ENCODE data around the gene CBR3. TPM values are rescaled to one million over a fixed set of nuclear protein-coding genes. Genes with fewer than 3 reads are reported as not detected.

Gene CBR3
- total RNA-seq, 4 donors from 2014 or later, result 15.4 to 32.0 (median 18.4) TPM

DNA sequence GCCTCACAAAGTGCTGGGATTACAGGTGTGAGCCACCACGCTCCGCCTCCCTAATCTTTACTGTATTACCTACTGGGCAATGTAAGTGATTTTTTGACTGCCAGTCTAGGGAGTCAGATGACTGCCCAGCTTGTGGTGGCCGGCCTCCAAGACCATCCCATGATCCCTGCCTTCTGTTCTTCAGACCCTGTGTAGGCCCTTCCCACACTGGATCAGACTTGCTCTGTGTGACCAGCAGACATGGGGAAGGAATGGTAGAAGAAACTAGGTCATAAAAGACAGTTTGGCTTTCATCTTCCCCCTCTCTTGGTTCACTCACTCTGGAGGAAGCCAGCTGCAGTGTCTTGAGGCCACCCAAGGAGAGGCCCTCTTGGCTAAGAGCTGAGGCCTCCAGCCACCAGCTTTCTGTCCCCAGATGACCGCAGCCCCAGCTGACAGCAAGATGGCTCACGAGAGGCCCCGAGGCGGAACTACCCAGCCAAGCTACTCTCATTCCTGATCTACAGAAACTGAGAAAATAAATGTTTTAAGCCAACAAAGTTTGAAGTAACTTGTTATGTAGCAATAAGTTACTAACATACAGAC is 14.5 kb upstream of the CBR3 start:
- no peak for ATAC-seq (ENCODE audit: low FRiP score)
- TF ChIP-seq, protein P1, sequence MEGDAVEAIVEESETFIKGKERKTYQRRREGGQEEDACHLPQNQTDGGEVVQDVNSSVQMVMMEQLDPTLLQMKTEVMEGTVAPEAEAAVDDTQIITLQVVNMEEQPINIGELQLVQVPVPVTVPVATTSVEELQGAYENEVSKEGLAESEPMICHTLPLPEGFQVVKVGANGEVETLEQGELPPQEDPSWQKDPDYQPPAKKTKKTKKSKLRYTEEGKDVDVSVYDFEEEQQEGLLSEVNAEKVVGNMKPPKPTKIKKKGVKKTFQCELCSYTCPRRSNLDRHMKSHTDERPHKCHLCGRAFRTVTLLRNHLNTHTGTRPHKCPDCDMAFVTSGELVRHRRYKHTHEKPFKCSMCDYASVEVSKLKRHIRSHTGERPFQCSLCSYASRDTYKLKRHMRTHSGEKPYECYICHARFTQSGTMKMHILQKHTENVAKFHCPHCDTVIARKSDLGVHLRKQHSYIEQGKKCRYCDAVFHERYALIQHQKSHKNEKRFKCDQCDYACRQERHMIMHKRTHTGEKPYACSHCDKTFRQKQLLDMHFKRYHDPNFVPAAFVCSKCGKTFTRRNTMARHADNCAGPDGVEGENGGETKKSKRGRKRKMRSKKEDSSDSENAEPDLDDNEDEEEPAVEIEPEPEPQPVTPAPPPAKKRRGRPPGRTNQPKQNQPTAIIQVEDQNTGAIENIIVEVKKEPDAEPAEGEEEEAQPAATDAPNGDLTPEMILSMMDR (IDR thresholded peaks at IDR 0.05), result no peak
- DNase-seq (ENCODE audit: low spot score), result no peak

DNA sequence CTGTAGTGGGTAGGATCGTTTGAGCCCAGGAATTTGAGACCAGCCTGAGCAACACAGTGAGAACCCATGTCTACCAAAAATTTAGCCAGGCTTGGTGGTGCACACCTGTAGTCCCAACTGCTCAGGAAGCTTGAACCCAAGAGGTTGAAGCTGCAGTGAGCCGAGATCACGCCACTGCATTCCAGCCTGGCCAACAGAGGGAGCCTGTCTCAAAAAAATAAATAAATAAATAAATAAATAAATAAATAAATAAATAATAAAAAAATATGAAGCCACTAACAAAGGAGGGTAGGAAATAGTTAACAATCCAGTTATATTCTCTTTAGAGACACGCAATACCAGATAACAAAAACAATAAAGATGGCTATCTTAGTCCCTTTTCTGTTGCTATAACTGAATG is 11.9 kb upstream of the CBR3 start:
- DNase-seq (ENCODE audit: low spot score) (no peak), ATAC-seq (ENCODE audit: low FRiP score) (no peak)
- TF ChIP-seq, protein P1 (IDR thresholded peaks at IDR 0.05), result no peak

DNA sequence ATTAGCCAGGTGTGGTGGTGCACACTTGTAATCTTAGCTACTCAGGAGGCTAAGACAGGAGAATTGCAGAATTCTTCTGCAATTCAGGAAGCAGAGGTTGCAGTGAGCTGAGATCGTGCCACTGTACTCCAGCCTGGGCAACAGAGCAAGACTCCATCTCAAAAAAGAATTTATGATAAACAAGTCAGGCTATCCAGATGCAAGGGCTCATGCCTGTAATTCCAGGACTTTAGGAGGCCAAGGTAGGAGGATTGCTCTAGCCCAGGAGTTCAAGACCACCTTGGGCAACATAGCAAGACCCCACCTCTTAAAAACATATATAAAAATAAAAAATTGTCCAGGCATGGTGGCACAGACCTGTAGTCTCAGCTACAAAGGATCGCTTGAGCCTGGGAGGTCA is 10.5 kb upstream of the CBR3 start:
- DNase-seq (ENCODE audit: low spot score) (no peak), ATAC-seq (ENCODE audit: low FRiP score) (no peak)
- TF ChIP-seq, protein P1 (IDR thresholded peaks at IDR 0.05), result no peak

DNA sequence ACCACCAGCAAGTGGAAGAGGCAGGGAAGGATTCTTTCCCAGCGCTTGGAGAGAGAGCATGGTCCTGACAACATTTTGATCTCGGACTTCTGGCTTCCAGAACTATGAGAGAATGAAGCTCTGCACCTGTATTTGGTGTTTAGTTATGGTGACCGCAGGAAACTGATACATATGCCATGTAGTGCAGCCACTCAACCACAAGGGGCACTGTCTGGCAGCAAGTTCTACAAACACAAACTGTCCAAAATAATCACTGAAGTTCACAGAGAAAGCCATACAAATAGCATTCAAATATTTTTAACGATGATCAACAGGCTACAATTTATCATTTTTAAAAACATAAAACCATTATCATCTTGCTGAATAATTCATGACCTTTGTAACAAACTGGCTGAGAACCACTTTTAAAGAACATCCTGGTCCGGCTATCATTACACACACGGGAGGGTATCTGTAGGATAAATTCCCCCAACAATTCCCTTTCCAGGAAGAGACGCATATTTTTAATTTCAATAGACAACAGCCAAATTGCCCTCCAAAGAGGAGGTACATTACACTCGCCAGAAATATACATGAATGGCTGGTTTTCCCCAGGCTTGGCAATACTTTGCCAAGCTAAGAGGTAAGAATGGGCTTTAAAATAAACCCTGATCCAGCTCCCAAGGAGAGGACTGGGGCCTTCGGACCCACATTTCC is 9.2 kb upstream of the CBR3 start:
- peak; percentile 56 for DNase-seq (ENCODE audit: low spot score)
- no peak for ATAC-seq (ENCODE audit: low FRiP score)
- TF ChIP-seq, protein P1 (IDR thresholded peaks at IDR 0.05), result peak in 1 of 3 donors; percentile 39

DNA sequence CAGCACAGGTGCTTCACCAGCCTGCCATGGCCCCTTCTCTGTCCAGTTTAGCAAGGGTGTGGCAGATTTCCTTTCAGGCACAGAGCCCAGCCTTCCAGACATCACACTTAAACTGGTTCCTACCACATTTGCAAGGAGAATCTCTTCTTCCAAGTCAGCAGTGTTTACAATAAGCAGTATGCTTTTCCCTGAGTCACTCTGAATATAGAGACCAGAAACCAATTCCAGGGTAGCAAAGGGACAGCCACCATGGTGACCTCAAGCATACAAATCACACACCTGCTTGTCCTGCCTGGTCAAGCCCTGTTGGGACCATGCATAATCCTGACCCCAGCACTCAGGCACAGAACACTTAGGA is 8.7 kb upstream of the CBR3 start:
- TF ChIP-seq, protein P1 (IDR thresholded peaks at IDR 0.05), result no peak
- ATAC-seq (ENCODE audit: low FRiP score) (no peak), DNase-seq (ENCODE audit: low spot score) (no peak)

DNA sequence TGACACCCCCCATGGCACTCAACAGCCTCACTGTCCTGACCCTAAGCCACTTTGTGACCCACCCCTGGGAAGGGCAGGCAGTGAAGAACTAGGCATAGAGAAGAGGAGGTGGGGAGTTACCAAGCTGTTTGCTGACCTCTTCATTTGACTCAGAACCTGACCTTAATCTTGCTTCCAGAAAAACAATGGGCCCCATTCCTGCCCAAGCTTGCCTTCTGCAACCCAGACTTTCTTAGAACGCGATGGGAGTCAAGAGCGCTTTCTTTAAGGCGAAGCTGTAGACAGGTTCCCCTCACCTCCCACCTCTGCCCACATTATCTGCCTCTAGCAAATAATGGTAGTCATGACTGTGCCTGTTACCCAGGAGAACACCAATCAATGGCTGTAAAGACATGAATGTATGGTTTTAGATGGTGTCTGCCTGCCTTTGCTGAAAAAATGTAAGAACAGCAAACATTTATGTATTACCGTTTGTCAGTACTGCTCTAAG is 8.2 kb upstream of the CBR3 start:
- no peak for DNase-seq (ENCODE audit: low spot score)
- no peak for ATAC-seq (ENCODE audit: low FRiP score)
- TF ChIP-seq, protein P1 (IDR thresholded peaks at IDR 0.05), result no peak

Data from omental fat pad (tissue), 4 donors.